MM.1S (cell line): Measurements from ENCODE around the gene ABCA2.

Experiments
- CTCF ChIP-seq: fragments of 300-600 bp; sonication (generic); IDR thresholded peaks from 2 replicates; pipeline ENCODE4 v1.5.1; 2016; ENCODE audit warnings: antibody characterized with exemption, low read length, mixed read lengths
- EZH2 ChIP-seq: fragments of 300-600 bp; sonication (generic); optimal IDR thresholded peaks from 2 replicates; pipeline ENCODE3; 2017; ENCODE audit warnings: low read depth, mild to moderate bottlenecking, antibody characterized with exemption, low read length, mixed read lengths
- EZH2phosphoT487 ChIP-seq: fragments of 300-600 bp; sonication (generic); IDR thresholded peaks from 2 replicates; pipeline ENCODE4 v1.6.1; 2018; ENCODE audit warnings: antibody characterized with exemption, low read length

- TF ChIP-seq CTCF (no peak), EZH2phosphoT487 (no peak), EZH2 (no peak)
These were observed 17.9 kb downstream of the ABCA2 start for GRCh38 chr9:137009938-137010732.
